SK-N-SH (cell line): ENCODE results near the gene CNNM3. TPM values are rescaled to one million over a fixed set of nuclear protein-coding genes. Genes with fewer than 3 reads are reported as not detected.

Experiments used
- CTCF ChIA-PET: fragments of 300-600, 350-600 bp; formaldehyde crosslinking; extraction: SDS; loops from one replicate; lab custom pipeline; 2021; lab: Yijun Ruan, JAX
- POLR2A ChIA-PET: fragments of 350-600 bp; sonication (Branson Sonifier 250); formaldehyde crosslinking; extraction: SDS; loops from one replicate; lab custom pipeline; 2020; ENCODE audit warnings: antibody characterized with exemption, inconsistent platforms; lab: Yijun Ruan, JAX
- DNase-seq: peaks from one replicate; pipeline ENCODE4 v3.0.0; 2012
- H2AFZ ChIP-seq: fragments of 200-600 bp; sonication (generic); 2 replicates; pipeline ENCODE4 v1.8.1; 2016; ENCODE audit warnings: antibody characterized with exemption, mild to moderate bottlenecking, low read depth
- H3F3A ChIP-seq: fragments of 200-600 bp; sonication (generic); replicated peaks from 2 replicates; pipeline ENCODE3; 2016; ENCODE audit warnings: antibody characterized with exemption, mild to moderate bottlenecking; ENCODE audit not compliant: insufficient read depth
- H3K27ac ChIP-seq, 2 experiments: fragments of 200-500 bp in 1 of 2; fragments of 200-600 bp in 1 of 2; sonication (Bioruptor generic) in 1 of 2; sonication (generic), shearing (Covaris generic) in 1 of 2; 2 replicates each; pipeline versions ENCODE4 v1.5.1 to v1.6.1; 2014 to 2016; ENCODE audit warnings: low read depth in 2 of 2, inconsistent platforms in 1 of 2, low read length in 1 of 2, mild to moderate bottlenecking in 1 of 2, mixed read lengths in 1 of 2
- H3K27me3 ChIP-seq: fragments of 200-600 bp; sonication (generic), shearing (Covaris generic); 2 replicates; pipeline ENCODE4 v1.6.1; 2016; ENCODE audit warnings: mixed run types; ENCODE audit not compliant: insufficient read depth
- H3K36me3 ChIP-seq, 2 experiments: fragments of 200-500 bp in 1 of 2; fragments of 200-600 bp in 1 of 2; sonication (Bioruptor generic) in 1 of 2; sonication (generic) in 1 of 2; replicated peaks in 1 of 2; 2 replicates each; pipeline versions ENCODE3 to v1.5.1; 2014 to 2016; ENCODE audit warnings: low read length in 1 of 2, mild to moderate bottlenecking in 1 of 2; ENCODE audit not compliant: insufficient read depth in 2 of 2, control insufficient read depth in 1 of 2
- H3K4me1 ChIP-seq, 2 experiments: fragments of 200-500 bp in 1 of 2; fragments of 200-600 bp in 1 of 2; sonication (Bioruptor generic) in 1 of 2; sonication (generic), shearing (Covaris generic) in 1 of 2; 2 replicates each; pipeline versions ENCODE4 v1.5.1 to v1.6.1; 2014 to 2016; ENCODE audit warnings: low read depth in 1 of 2, low read length in 1 of 2, mixed run types in 1 of 2; ENCODE audit not compliant: insufficient read depth in 2 of 2, control insufficient read depth in 1 of 2
- H3K4me2 ChIP-seq: fragments of 200-600 bp; sonication (generic), shearing (Covaris generic); 2 replicates; pipeline ENCODE4 v1.6.1; 2017; ENCODE audit warnings: mixed run types
- H3K4me3 ChIP-seq, 2 experiments: fragments of 200-500 bp in 1 of 2; fragments of 200-600 bp in 1 of 2; sonication (Bioruptor generic) in 1 of 2; sonication (generic), shearing (Covaris generic) in 1 of 2; 2 replicates each; pipeline versions ENCODE4 v1.5.1 to v1.8.1; 2014 to 2016; ENCODE audit warnings: low read depth in 2 of 2, inconsistent platforms in 1 of 2, low read length in 1 of 2, mild to moderate bottlenecking in 1 of 2, mixed read lengths in 1 of 2, moderate library complexity in 1 of 2
- H3K79me2 ChIP-seq: fragments of 200-600 bp; sonication (generic); 2 replicates; pipeline ENCODE4 v1.8.1; 2017; ENCODE audit warnings: mild to moderate bottlenecking; ENCODE audit not compliant: insufficient read depth
- H3K9ac ChIP-seq: fragments of 200-600 bp; sonication (generic); 2 replicates; pipeline ENCODE4 v1.6.1; 2017; ENCODE audit warnings: mixed run types
- H3K9me2 ChIP-seq: fragments of 200-600 bp; sonication (generic); 2 replicates; pipeline ENCODE4 v1.6.1; 2017; ENCODE audit warnings: mixed run types
- H3K9me3 ChIP-seq: fragments of 200-600 bp; sonication (generic); 2 replicates; pipeline ENCODE4 v1.6.1; 2017; ENCODE audit warnings: mixed run types, mild to moderate bottlenecking, moderate library complexity
- H4K20me1 ChIP-seq: fragments of 200-600 bp; sonication (generic); 2 replicates; pipeline ENCODE4 v1.6.1; 2017; ENCODE audit warnings: mild to moderate bottlenecking, mixed run types; ENCODE audit not compliant: insufficient read depth
- ELF1 ChIP-seq: IDR thresholded peaks from 2 replicates; pipeline ENCODE4 v1.4.0; 2012
- EP300 ChIP-seq, 2 experiments: IDR thresholded peaks; 2 replicates each; pipeline versions ENCODE4 v1.4.0 to v1.6.1; 2012; ENCODE audit warnings: borderline replicate concordance in 1 of 2, low read depth in 1 of 2, low read length in 1 of 2
- EZH2phosphoT487 ChIP-seq: fragments of 200-600 bp; sonication (generic); IDR thresholded peaks from 2 replicates; pipeline ENCODE4 v1.6.1; 2017; ENCODE audit warnings: low read depth, mixed run types, mild to moderate bottlenecking, antibody characterized with exemption, moderate library complexity, borderline replicate concordance
- FOSL2 ChIP-seq: IDR thresholded peaks from 2 replicates; pipeline ENCODE4 v1.4.0; 2012; ENCODE audit warnings: low read depth, mild to moderate bottlenecking, moderate library complexity, borderline replicate concordance
- FOXJ3 ChIP-seq: sonication (generic); formaldehyde crosslinking; IDR thresholded peaks from 2 replicates; pipeline ENCODE4 v1.5.1; 2020; ENCODE audit warnings: mild to moderate bottlenecking, missing genetic modification reagents
- GATA2 ChIP-seq: sonication (generic); formaldehyde crosslinking; IDR thresholded peaks from 2 replicates; pipeline ENCODE4 v1.5.0; 2020; ENCODE audit warnings: mild to moderate bottlenecking, missing genetic modification reagents
- JUND ChIP-seq: IDR thresholded peaks from 2 replicates; pipeline ENCODE4 v1.4.0; 2012
- MEF2A ChIP-seq: IDR thresholded peaks from 2 replicates; pipeline ENCODE4 v1.4.0; 2012; ENCODE audit warnings: low read depth, borderline replicate concordance
- NFIC ChIP-seq: IDR thresholded peaks from 2 replicates; pipeline ENCODE4 v1.4.0; 2012; ENCODE audit warnings: borderline replicate concordance
- PBX3 ChIP-seq: IDR thresholded peaks from 2 replicates; pipeline ENCODE4; 2012
- POLR2AphosphoS5 ChIP-seq: IDR thresholded peaks from 2 replicates; pipeline ENCODE4 v1.6.1; 2012; ENCODE audit warnings: low read depth, low read length
- RCOR1 ChIP-seq: fragments of 150-350 bp; IDR thresholded peaks from 2 replicates; pipeline ENCODE4 v1.6.1; 2017; ENCODE audit warnings: antibody characterized with exemption, low read length
- RFX5 ChIP-seq: IDR thresholded peaks from 2 replicates; pipeline ENCODE4 v1.6.1; 2012; ENCODE audit warnings: mild to moderate bottlenecking, improper control_type of control experiment, low read length
- SIN3A ChIP-seq: IDR thresholded peaks from 2 replicates; pipeline ENCODE4 v1.6.1; 2012; ENCODE audit warnings: low read depth, mild to moderate bottlenecking, low read length, moderate library complexity, borderline replicate concordance
- SMC3 ChIP-seq: IDR thresholded peaks from 2 replicates; pipeline ENCODE4 v1.6.1; 2012; ENCODE audit warnings: low read depth, low read length, improper control_type of control experiment
- TAF1 ChIP-seq: IDR thresholded peaks from 2 replicates; pipeline ENCODE4 v1.6.1; 2012; ENCODE audit warnings: low read depth, mild to moderate bottlenecking, low read length, moderate library complexity, borderline replicate concordance
- TCF12 ChIP-seq: IDR thresholded peaks from 2 replicates; pipeline ENCODE4 v1.4.0; 2012
- USF1 ChIP-seq: IDR thresholded peaks from 2 replicates; pipeline ENCODE4 v1.4.0; 2012; ENCODE audit warnings: low read depth, borderline replicate concordance
- WGBS: methylation state at CpG from one replicate; pipeline ENCODE4 v1.1.6; 2017; ENCODE audit warnings: low lambda C conversion rate; 5-methylcytosine and 5-hydroxymethylcytosine counted together
- polyA plus RNA-seq, 3 experiments: library from polyadenylated mRNA; depleted of rRNA; stranded (reverse); fragments of >200 nt; gene quantifications; 2 replicates each; pipeline ENCODE4 v1.2.3, GENCODE V29; 2012
- TF ChIP-seq, protein P1 (sequence below): fragments of 200-600 bp; sonication (generic); IDR thresholded peaks from 2 replicates; pipeline ENCODE4 v1.6.1; 2017; ENCODE audit warnings: antibody characterized with exemption, mild to moderate bottlenecking, moderate library complexity
- TF ChIP-seq, protein P2 (sequence below): IDR thresholded peaks from 2 replicates; pipeline ENCODE4 v1.4.0; 2012; ENCODE audit warnings: low read depth
- TF ChIP-seq, protein P3 (sequence below): fragments of 150-350 bp; IDR thresholded peaks from 2 replicates; pipeline ENCODE4 v1.6.1; 2016; ENCODE audit warnings: mild to moderate bottlenecking, low read depth, low read length

CNNM3 gene
- polyA plus RNA-seq, 1 of the 3 experiments (the other 2 are of a cell fraction), result 14.7 TPM

GRCh38 chr2:96878796-96879544, 62.9 kb downstream of the CNNM3 start:
- ChIA-PET POLR2A (interaction anchor here (1.4 kb wide), 1 partner anchor 21 kb away, joined by 3 read pairs; the partner anchor contains the start of gene ANKRD39), CTCF (interaction anchor here (1.0 to 2.0 kb wide), 4 partner anchors 8 to 21 kb away, joined by 3 to 9 read pairs (median 5); partner anchors contain the start of genes ANKRD39 and SEMA4C)
- H3K4me2 ChIP-seq, result no peak overlapping the region

GRCh38 chr2:96879545-96880040, 63.5 kb downstream of the CNNM3 start:
- no peak for TF ChIP-seq FOXJ3 (CRISPR knock-in tag)
- TF ChIP-seq JUND, result no peak
- no peak for TF ChIP-seq GATA2 (CRISPR knock-in tag)
- TF ChIP-seq SMC3, result no peak
- TF ChIP-seq PBX3, result no peak
- TF ChIP-seq EP300 (IDR thresholded peaks at IDR 0.05; ENCODE audit: borderline replicate concordance in 1 of 2, low read depth in 1 of 2, low read length in 1 of 2), result no peak
- TF ChIP-seq, protein P1, sequence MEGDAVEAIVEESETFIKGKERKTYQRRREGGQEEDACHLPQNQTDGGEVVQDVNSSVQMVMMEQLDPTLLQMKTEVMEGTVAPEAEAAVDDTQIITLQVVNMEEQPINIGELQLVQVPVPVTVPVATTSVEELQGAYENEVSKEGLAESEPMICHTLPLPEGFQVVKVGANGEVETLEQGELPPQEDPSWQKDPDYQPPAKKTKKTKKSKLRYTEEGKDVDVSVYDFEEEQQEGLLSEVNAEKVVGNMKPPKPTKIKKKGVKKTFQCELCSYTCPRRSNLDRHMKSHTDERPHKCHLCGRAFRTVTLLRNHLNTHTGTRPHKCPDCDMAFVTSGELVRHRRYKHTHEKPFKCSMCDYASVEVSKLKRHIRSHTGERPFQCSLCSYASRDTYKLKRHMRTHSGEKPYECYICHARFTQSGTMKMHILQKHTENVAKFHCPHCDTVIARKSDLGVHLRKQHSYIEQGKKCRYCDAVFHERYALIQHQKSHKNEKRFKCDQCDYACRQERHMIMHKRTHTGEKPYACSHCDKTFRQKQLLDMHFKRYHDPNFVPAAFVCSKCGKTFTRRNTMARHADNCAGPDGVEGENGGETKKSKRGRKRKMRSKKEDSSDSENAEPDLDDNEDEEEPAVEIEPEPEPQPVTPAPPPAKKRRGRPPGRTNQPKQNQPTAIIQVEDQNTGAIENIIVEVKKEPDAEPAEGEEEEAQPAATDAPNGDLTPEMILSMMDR, result no peak
- TF ChIP-seq TAF1, result no peak
- no peak for TF ChIP-seq POLR2AphosphoS5
- TF ChIP-seq, protein P2, sequence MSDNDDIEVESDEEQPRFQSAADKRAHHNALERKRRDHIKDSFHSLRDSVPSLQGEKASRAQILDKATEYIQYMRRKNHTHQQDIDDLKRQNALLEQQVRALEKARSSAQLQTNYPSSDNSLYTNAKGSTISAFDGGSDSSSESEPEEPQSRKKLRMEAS, result no peak
- no peak for TF ChIP-seq ELF1
- no peak for TF ChIP-seq RFX5
- no peak for TF ChIP-seq MEF2A
- no peak for TF ChIP-seq EZH2phosphoT487
- no peak for TF ChIP-seq FOSL2
- TF ChIP-seq NFIC, result no peak
- TF ChIP-seq USF1, result no peak
- TF ChIP-seq SIN3A, result no peak
- no peak for TF ChIP-seq RCOR1
- TF ChIP-seq, protein P3, sequence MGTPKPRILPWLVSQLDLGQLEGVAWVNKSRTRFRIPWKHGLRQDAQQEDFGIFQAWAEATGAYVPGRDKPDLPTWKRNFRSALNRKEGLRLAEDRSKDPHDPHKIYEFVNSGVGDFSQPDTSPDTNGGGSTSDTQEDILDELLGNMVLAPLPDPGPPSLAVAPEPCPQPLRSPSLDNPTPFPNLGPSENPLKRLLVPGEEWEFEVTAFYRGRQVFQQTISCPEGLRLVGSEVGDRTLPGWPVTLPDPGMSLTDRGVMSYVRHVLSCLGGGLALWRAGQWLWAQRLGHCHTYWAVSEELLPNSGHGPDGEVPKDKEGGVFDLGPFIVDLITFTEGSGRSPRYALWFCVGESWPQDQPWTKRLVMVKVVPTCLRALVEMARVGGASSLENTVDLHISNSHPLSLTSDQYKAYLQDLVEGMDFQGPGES, result no peak
- no peaks in the 10 kb centered on the region for H3K36me3 ChIP-seq
- WGBS, result 90% methylated on average over 14 of the region's 18 CpGs
- H3K27ac ChIP-seq, result no peak overlapping the region
- no peak for DNase-seq
- no peaks in the 10 kb centered on the region for H3K27me3 ChIP-seq
- H3K79me2 ChIP-seq, result no peaks in the 10 kb centered on the region
- no peak overlapping the region for H3K4me3 ChIP-seq
- no peak overlapping the region for H2AFZ ChIP-seq
- no peaks in the 10 kb centered on the region for H3F3A ChIP-seq
- H4K20me1 ChIP-seq, result no peaks in the 10 kb centered on the region
- H3K4me2 ChIP-seq, result no peak overlapping the region
- ChIA-PET POLR2A (no interaction called here), CTCF (interaction anchor here (1.0 to 1.6 kb wide), 4 partner anchors 8 to 73 kb away, joined by 3 to 6 read pairs (median 4); partner anchors contain the start of gene ANKRD39)
- peaks cover 0 to 35% of the 10 kb centered on the region in 2 experiments; a peak in 2 of 4 replicates for H3K4me1 ChIP-seq
- H3K9me3 ChIP-seq, result no peaks in the 10 kb centered on the region
- H3K9me2 ChIP-seq, result no peaks in the 10 kb centered on the region
- H3K9ac ChIP-seq, result no peak overlapping the region

More at GRCh38 chr2:96878796-96879544, 62.9 kb downstream of the CNNM3 start:
- H4K20me1 ChIP-seq, result no peaks in the 10 kb centered on the region
- no peak overlapping the region for H3K9ac ChIP-seq
- no peak for TF ChIP-seq TCF12
- H3K4me3 ChIP-seq, result no peak overlapping the region
- H3F3A ChIP-seq, result no peaks in the 10 kb centered on the region
- H3K27me3 ChIP-seq, result no peaks in the 10 kb centered on the region
- H3K9me2 ChIP-seq, result no peaks in the 10 kb centered on the region
- WGBS, result 95% methylated on average over 7 of the region's 22 CpGs
- no peaks in the 10 kb centered on the region for H3K79me2 ChIP-seq
- H3K36me3 ChIP-seq, result no peaks in the 10 kb centered on the region
- DNase-seq, result no peak
- no peaks in the 10 kb centered on the region for H3K9me3 ChIP-seq
- H3K4me1 ChIP-seq, result peaks cover 0 to 41% of the 10 kb centered on the region in 2 experiments; a peak in 2 of 4 replicates
- no peak overlapping the region for H2AFZ ChIP-seq
- H3K27ac ChIP-seq, result no peak overlapping the region
